ENCODE results near the gene CCDC63.

CCDC63 gene

DNA sequence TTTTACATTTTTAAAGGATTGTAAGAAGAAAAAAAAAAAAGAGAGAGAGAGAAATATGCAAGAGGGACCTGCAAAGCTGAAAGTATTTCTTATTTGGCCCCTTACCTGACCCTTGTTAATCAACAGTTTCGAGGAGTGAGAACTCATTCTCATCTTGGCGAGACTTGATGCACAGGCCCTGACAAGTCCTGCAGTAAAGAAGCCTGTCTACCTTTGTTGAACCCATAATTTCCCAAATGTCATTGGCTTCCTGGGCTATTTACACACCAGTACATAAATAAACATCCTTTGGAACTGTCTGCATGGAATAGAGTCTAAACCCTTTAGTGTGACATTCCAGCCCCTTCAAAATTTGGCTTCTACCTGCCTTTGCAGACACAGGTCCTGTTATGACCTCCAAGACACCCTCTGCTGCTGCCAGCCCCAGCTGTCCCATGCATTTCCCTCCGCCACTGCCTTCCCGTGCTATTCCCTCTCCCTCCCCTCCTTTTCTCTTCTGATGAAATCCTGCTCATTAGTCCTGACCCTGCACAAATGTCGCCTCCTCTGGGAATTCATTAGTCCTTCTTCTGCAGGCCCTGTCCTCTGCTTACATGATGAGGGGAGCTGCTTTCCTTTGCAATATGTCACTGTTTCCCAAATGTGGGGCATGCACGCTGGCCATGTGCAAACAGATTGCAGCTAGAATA, 38.5 kb downstream of the CCDC63 start:
- no peak for DNase-seq

DNA sequence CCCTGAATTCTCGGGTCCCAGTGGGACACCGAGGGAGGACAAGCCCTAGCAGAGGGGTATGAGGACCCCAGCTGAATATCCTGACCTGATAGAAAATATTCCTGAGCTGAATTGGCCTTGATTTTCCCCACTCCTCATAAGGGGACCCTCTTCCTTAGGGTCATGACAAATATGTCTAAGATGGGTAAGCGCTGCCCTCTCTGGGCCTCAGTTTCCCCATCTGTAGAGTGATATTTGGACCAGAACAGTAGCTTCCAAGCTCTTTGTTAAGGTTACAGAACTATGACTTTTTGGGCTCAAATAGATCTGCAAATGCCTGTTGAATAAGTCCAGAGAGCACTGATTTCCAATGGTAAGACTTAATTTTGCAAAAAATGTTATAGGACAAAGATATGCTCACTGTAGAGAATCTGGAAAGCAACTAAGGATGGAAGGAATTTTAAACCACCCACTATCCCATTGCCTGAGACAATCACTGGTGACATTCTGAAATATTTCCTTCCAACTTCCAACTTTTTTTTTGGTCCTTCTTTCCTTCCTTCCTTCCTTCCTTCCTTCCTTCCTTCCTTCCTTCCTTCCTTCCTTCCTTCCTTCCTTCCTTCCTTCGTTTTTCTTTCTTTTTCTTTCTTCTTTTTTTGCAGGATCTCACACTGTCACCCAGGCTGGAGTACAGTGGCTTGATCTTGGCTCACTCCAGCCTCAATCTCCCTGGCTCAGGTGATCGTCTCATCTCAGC, 41.6 kb downstream of the CCDC63 start:
- no peak for DNase-seq

DNA sequence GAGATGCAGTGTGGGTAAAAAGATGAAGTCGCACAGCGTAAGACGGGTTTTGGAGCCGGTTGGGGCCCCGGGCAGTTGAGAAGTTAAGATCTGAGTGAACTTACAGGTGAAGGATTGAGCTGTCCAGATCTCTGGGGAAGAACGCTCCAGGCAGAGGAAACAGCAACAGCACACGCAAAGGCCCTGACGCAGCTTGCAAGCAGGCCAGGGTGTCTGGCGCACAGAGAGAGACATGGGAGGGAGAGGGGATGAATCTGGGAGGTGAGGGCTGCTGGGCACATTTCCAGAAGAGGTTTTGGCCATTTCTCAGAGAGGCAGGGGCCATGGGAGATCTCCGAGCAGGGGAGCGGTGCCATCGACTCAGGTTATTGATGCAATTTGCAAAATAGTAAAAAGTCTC, 42.6 kb downstream of the CCDC63 start:
- DNase-seq = no peak

GRCh38 chr12:110893956-110894355, 47.2 kb downstream of the CCDC63 start:
- no peak for DNase-seq

GRCh38 chr12:110896559-110896958, 49.8 kb downstream of the CCDC63 start:
- no peak for DNase-seq

DNA sequence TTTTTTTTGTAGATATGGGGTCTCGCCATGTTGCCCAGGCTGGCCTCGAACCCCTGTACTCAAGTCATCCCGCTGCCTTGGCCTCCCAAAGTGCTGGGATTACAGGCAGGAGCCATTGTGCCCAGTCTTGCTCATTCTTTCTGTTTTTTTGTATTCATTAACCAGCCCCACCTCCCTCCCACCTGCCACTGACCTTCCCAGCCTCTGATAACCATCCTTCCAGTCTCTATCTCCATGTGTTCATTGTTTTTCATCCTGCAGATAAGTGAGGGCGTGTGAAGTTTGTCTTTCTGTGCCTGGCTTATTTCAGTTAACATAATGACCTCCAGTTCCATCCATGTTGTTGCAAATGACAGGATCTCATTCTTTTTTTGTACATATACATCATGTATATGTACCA, 54.6 kb downstream of the CCDC63 start:
- no peak for DNase-seq

DNA sequence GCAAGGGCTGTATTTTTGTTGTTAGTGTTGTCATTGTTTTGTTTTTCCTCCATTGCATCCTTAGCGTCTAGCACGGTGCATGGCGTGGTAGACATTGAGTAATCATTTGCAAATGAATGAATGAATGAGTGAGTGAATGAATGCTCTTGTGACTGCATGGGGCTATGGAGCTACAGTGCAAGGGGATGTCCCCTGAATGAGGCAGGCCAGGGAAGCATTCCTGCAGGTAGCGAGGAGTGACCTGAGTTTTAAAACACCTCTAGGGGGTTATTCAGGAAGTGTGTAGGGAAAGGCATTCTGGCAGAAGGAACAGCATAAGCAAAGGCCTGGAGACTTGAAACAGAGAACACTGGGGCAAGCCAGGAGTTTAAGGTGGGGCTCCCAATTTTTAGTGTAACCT, 56.7 kb downstream of the CCDC63 start:
- no peak for DNase-seq

GRCh38 chr12:110906083-110906482, 59.3 kb downstream of the CCDC63 start:
- no peak for DNase-seq

- no peak for DNase-seq
These were observed 59.7 kb downstream of the CCDC63 start for GRCh38 chr12:110906516-110906915.

DNA sequence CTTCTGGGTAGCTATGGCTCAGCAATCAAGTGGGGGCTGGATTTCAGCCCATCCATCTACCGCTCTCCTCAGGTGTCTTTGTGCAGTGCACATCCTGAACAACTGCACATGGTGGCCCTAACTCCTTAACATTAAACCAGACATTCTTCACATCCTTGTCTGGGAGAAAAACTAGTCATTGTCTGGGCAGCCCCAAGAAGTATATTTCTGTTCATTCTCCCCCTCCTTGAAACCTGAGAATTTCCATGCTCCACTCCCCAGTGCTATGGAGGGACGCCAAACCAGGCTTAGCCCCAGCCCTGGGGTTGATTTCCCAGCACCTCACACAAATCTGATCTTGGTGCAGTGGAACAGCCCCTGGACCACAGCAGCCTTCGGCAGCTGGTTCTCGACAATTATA, 60.2 kb downstream of the CCDC63 start:
- no peak for DNase-seq

- DNase-seq = no peak
These were observed 60.8 kb downstream of the CCDC63 start for GRCh38 chr12:110907583-110907982.

DNA sequence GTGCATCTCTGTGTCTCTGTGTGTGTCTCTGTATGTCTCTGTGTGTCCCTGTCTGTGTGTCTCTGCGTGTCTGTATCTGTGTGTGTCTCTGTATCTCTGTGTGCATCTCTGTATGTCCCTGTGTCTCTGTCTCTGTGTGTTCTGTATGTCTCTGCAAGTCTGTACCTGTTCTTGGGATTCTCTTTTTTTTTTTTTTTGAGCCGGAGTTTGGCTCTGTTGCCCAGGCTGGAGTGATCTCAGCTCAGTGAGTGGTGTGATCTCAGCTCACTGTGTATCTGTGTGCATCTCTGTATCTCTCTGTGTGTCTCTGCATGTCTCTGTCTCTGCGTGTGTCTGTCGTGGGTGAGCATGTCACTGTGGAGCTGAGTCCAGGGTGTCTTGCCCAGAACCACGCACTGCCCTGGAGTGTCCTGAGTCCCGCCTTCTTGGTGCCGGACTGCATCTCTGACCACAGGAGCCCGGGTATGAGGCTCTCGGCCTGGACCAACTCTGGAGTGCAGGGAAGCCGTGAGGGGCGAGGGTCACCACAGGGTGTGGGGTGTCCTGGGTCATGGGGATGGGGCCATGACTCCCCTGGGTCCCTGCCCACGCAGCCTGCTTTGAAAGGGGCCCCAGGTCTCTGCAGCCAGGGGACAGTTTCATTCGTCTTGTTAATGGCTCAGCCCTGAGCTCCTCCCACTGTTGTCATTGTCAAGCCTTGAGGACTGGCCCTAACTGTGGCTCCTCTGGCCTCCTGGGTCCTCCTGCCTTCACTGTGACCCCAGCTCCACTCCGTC, 61.8 kb downstream of the CCDC63 start:
- no peak for DNase-seq

GRCh38 chr12:110912263-110912662, 65.5 kb downstream of the CCDC63 start:
- DNase-seq = no peak

DNA sequence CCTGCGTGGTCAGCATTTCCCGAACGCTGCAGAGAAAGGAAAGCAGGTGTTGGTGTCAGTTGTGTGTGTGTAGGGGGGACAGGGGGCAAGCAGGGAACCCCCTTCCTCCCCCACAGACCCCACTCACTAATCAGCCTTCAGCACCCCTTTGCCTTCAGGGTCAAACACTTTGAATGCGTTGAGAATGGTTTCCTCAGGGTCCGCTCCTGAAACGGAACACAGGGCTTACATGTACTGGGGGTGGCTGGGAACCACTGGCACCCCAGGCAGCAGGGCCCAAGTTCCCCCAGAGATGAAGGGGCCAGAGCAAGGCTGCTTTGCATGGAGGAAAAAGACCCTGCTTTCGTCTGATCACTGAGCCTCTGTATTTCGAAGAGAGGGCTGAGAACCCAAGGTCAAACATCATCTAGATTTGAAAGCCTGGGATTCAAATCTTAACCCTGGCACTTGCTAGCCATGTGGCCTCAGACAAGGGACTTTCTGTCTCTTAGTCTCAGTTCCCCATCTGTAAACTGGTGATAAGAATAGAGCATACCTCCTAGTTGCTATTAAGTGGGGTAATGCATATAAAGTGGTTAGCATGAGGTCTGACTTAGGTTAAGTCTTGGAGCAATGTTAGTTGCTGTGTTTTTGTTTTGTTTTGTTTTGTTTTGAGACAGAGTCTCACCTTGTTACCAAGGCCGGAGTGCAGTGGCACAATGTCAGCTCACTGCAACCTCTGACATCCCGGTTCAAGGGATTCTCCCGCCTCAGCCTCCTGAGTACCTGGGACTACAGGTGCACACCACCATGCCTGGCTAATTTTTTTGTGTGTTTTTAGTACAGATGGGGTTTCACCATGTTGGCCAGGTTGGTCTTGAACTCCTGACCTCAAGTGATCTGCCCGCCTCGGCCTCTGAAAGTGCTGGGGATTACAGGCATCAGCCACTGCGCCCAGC, 66.6 kb downstream of the CCDC63 start:
- no peak for DNase-seq

DNA sequence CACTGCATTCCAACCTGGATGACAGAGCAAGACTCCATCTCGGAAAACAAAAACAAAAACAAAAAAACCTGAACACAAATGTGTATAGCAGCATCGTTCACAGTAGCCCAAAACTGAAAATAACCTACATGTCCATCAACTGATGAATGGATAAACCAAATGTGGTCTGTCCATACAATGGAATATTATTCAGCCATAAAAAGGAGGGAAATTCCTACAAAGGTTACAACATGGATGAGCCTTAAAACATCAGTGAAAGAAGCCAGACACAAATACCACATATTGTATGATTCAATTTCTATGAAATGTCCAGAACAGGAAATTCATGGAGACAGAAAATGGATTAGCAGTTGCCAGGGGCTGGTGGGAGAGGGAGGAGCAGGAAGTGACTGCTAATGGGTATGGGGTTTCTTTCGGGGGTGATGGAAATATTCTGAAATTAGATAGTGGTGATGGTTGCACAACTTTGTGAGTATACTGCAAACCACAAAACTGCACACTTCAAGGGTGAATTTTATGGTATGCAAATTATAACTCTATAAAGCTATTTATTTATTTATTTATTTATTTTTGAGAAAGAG, 69.6 kb downstream of the CCDC63 start:
- DNase-seq = no peak

GRCh38 chr12:110917467-110917866, 70.7 kb downstream of the CCDC63 start:
- no peak for DNase-seq

DNA sequence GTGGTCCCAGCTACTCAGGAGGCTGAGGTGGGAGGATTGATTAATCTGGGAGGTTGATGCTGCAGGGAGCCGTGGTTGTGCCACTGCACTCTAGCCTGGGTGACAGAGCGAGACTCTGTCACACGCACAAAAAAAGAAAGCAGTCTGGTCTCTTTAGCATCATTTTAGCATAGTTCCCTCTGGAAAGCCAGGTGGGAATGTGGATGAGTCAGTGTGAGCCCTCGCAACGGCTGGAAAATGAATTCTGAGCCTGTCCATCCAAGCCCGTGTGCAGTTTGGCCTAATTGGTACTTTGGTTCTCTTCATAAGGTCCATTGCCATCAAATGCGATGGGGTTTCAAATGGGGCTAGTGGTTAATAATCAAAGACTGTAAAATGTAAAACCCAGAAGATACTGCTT, 71.2 kb downstream of the CCDC63 start:
- no peak for DNase-seq

DNA sequence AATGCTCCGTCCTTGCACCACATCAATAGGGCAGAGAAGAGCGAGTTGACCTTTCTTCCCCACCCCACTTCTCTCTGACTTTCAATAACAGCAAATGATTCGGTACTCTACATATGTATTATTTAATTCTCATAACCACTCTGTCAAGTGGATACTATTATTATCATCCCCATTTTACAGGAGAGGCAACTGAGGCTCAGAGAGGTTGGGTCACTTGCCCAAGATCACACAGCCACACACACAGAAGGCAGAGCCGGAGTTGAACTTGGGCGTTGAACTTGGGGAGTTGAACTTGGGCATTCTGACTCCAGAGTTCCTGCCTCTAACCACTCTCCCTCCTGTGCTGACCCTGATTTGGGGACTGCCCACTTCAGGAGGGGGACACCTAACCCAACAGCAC, 72.9 kb downstream of the CCDC63 start:
- DNase-seq = no peak

- no peak for DNase-seq
These were observed 73.6 kb downstream of the CCDC63 start, which contains the start of gene MYL2 for GRCh38 chr12:110920324-110920910. Gene MYL2, minus strand, starts transcription at chr12:110920579. Its CDS starts 50 bp downstream, at chr12:110920529.

- DNase-seq = no peak
These were observed 74.5 kb downstream of the CCDC63 start for GRCh38 chr12:110921262-110921661.

GRCh38 chr12:110922652-110923051, 75.9 kb downstream of the CCDC63 start:
- no peak for DNase-seq

GRCh38 chr12:110923192-110923591, 76.4 kb downstream of the CCDC63 start:
- no peak for DNase-seq
